NCI-H2171 treated with DMSO at 0.1 percent for 48 hours (cell line): Measurements from ENCODE around the gene MXI1.
A peak's percentile ranks its signal among the peaks of the same experiment; 100 is the strongest.

ENCODE experiments used
- DNase-seq: peaks from one replicate; lab custom pipeline; 2025; lab: John Stamatoyannopoulos, UW

MXI1 gene

DNA sequence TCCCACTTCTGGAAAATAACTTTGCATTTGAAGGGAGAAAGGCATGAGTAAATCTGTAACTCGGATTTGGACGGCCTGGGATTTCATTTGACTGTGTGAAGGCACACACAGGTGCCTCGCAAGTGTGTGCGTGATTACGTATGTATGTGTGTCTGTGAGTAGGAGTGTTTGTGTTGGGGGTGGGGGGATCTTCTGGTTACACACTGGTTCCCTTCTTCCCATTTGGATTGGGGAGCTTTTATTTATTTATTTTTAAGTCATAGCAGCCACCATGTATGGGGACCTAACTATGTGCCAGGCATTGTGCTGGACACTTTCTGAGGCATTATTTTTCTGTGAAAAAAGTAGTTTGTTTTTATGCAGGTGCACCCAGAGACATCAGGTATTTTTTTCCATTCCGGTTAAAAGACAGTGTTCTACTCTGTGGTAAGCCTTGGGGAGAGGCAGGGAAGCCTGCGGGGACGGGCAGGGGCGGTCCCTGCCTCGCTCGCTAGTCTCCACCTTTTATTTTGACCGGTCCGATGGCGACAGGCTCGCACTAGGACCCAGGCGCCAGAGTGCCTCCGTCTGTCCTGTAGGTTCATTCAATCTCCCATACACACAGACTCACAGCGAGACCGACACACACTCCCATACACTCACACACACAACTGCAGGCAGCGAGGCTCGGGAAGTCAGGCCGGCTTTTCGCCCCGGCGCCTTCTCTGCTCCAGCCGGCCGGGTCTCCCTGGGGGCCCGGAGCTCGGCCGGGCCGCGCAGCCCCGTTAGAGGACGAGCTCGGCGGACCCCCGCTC, at the start of gene MXI1:
Gene MXI1, plus strand, starts transcription at position 595 of the 794 bp plus-strand sequence. CDS start 204 bp downstream, outside the sequence.
- peak; percentile 58 for DNase-seq

DNA sequence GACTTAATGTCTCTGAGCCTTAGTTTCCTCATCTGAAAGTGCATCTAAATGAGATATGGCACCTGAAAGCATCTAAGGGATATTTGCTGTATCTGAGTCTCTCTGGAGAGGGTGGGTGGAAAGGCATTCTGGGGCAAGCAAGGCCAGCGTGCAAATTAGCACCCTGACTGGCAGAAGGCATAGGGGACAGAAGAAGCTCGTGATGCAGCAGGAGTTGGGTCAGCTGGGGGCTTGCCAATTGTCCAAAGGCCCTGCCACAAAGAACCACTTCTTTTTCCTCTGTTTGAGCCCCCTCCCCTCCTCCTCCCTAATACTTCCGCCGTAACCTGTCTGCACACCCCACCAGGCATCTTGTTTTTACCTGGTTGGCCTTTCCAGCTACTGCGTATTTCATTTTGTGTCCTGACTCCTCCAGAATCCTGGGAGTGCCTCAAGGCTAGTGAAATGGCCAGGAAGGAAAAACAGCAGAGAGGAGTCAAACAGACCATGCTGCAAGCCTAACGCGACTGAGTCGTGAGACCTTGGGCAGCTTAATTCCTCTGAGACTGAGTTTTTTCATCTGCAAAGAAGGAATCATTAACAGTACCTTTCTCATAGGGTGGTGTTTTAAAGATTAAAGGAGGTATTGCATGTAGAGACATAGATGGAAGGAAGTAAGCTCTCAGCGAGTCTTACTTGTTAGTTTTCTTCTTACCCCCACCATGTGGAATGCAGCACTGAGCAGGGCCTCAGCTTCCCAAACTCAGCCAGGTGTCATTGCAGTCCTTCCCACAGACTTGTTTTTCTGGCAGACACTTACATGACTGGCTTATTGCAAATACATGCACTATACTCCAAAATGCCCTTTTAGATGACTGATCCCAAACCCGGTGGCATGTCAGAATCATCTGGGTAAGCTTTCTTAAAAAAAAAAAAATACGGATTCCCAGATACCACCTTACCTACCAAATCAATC, 49.1 kb upstream of the MXI1 start:
- no peak for DNase-seq

DNA sequence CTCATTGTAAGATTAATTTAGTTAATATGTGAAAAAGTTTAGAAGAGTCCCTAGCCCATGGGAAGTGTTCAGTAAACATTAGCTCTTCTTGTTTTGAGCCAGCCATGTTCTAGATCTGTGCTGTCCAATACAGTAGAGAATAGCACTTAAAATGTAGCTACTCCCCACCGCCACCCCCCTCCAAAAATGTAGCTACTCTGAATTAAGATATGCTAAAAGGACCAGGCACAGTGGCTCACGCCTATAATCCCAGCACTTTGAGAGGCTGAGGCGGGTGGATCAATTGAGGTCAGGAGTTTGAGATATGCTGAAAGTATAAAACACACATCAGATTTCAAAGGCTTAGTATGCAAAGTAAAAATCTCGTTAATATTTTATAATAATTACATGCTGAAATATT, 47.3 kb upstream of the MXI1 start:
- no peak for DNase-seq

GRCh38 chr10:110160522-110160921, 46.9 kb upstream of the MXI1 start:
- DNase-seq: no peak

DNA sequence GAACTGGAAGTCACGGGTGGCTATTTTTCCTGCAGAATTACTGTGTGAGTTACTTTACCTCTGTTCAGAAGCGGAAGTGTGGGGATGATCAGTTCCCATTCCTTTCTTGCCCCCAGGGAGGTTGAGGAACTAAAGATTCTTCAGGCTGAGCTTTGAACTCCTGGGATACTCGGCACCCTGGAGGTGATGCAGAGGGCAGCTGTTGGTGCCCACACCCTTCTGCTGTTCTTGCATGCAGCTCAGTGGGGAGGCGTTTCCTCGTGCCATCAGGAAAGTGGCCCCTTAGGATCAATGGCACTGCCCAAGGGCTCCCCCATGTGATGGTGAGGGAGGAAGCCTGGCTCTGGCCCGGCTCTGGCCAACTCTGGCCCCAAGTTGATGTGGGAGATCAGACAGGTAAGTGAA, 44.7 kb upstream of the MXI1 start:
- DNase-seq: no peak

- no peak for DNase-seq
Measured at GRCh38 chr10:110163192-110163773, 44.1 kb upstream of the MXI1 start.

DNA sequence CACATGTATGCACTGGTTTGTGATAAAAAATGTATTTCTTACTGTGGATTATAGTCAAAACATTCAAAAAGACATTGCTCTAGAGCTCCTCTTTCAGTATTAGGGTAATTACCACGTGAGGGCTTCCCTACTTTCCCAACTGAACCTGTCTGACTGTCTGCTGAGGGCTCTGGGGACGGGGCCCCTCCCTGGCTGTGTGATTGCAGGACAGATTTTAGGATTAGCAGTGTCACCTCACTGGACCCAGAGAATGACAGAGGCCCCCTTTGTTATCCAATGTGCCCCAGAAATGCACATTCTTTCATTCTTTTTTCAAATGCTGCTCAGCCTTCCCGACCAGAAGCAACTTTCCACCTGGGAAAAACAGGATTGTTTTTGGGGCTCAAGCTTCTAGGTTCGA, 43.6 kb upstream of the MXI1 start:
- DNase-seq: no peak

DNA sequence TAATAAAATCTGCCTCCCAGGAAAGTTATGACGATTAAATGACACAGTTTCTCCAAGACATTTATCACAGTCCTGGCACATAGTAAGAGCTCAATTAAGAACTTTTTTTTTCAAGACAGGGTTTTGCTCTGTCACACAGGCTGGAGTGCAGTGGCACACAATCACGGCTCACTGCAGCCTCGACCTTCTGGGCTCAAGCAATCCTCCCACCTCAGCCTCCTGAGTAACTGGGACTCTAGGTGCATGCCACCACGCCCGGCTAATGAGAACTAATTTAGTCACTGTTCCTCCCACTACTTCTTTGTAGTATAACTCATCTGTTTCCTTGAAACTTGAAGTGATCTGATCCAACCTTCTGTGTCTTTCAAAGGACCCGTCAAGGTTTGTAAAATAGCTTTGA, 42.2 kb upstream of the MXI1 start:
- no peak for DNase-seq

- no peak for DNase-seq
Measured at GRCh38 chr10:110167149-110167548, 40.3 kb upstream of the MXI1 start.

- no peak for DNase-seq
Measured at GRCh38 chr10:110168601-110169481, 38.6 kb upstream of the MXI1 start.

GRCh38 chr10:110169586-110169985, 37.8 kb upstream of the MXI1 start:
- no peak for DNase-seq

- no peak for DNase-seq
Measured at GRCh38 chr10:110170142-110170971, 37.0 kb upstream of the MXI1 start.

DNA sequence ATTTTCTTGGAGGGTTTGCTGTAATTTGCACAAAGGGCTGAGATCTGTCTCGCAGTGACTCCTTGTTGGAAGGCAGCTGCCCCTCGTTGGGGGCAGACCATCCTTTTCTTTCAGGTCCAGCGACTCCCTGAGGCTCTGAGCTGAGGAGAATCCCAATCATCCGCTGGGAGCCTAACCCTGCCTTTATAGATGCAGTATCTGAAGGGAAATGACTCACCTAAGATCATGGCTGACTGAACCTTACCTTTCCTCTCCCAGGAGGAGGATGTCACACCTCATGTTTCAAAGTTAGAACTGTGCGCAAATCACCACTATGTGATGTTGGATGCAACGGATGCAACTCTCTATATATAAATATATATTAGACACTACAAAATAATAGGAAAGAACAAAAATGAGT, 36.4 kb upstream of the MXI1 start:
- no peak for DNase-seq

DNA sequence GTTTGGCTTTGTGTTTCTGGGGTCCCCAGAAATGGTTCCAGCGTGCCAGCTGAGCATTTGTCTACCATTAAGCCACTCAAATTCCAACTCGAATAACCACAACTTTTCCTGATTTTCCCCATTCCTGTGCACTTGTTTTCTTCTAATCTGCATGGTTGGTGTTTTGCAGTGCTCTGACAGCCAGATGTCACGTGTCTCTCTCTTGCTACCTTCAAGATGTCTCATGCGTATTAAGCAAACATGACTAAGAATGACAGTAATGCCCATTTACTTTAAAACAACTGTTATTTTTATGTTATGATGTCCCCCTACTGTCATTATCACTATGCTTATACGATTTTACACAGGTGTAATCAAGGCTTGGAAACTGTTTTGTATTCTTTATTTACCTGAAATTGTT, 35.2 kb upstream of the MXI1 start:
- no peak for DNase-seq

DNA sequence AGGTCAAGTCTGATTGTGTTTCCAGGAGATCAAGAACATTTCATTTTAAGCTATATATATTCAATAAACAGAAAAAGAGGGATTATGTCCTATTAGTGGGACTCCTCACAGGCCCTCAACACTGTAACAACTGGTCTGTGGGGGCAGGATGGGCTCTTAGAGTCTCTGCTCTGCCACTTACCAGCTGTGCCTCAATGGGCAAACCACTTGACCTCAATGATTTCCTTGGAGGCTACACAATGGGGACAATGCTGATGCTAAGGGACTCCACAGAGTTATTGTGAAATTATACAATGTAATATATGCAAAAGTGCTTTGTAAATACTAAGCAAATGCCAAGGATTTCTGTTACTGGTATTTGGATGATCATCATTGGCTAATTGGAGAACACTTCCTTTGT, 33.2 kb upstream of the MXI1 start:
- DNase-seq: no peak

DNA sequence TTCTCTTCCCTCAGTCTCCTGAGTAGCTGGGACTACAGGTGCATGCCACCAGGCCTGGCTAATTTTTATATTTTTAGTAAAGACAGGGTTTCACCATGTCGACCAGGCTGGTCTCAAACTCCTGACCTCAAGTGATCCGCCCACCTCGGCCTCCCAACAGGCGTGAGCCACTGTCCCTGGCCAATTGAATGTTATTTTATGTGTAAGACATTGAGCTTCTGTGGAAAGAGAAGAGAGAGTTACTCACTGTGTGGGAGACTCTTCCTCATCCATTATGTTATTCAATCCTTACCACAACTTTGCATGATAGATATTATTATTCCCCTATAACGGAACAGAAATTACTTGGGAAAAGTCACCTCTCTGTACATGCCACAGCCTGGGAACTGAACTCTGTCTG, 32.6 kb upstream of the MXI1 start:
- DNase-seq: no peak

GRCh38 chr10:110175406-110175805, 32.0 kb upstream of the MXI1 start:
- DNase-seq: no peak

GRCh38 chr10:110176141-110177030, 31.0 kb upstream of the MXI1 start:
- no peak for DNase-seq

- no peak for DNase-seq
Measured at GRCh38 chr10:110179220-110179619, 28.2 kb upstream of the MXI1 start.

DNA sequence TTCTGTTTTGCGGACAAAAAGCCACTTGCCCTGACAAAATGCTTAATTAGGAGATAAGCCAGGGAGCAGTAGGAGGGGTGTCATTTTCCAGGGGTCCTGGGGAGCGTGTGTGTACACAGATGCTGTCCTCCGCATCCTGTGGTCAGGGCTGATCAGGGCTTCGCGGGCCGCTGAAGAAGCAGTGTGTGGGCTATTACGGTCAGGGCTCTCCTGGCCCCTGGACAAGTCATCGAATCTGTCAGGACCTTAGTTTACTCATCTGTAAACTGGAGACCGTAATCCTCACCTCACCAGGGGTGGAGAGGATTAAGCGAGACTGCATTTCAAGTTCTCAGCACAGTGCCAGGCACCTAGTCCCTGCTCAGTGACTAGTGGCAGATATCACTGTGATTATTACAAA, 26.0 kb upstream of the MXI1 start:
- DNase-seq: no peak
